Activated CD4-positive, alpha-beta T cell treated with anti-CD3 and anti-CD28 coated beads, Interleukin-2, Interleukin-4, amounts not matched to agents 100 ng/mL and 50 ng/mL, durations not matched to agents 16 hours and 8 hours (primary cell): Measurements from ENCODE around the gene EIF2S1.
"Not testable (repeated sequence)": the region's sequence is repeated elsewhere in the genome, so short reads cannot be mapped to it uniquely, and the experiment has no call there.

Experiments
- DNase-seq: peaks from one replicate; pipeline ENCODE4 v3.0.0-alpha.2; 2020; ENCODE audit warnings: low spot score

Gene EIF2S1

DNA sequence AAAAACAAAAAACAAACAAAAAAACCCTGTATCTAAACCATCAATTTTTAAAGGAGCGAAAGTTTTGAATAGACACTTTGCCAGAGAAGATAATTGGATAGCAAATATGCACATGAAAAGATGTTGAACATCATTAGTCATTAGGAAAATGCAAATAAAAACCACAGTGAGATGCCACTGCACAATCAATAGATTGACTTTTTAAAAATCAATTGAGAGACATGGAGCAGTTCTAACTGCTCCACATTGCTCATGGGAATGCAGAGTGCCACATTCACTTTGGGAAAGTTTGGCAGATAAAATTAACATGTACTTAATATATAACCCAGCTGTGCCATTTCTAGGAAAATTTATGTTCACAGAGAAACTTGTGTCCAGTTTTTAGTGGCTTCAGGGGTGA, 12.7 kb downstream of the EIF2S1 start:
- DNase-seq = no peak

DNA sequence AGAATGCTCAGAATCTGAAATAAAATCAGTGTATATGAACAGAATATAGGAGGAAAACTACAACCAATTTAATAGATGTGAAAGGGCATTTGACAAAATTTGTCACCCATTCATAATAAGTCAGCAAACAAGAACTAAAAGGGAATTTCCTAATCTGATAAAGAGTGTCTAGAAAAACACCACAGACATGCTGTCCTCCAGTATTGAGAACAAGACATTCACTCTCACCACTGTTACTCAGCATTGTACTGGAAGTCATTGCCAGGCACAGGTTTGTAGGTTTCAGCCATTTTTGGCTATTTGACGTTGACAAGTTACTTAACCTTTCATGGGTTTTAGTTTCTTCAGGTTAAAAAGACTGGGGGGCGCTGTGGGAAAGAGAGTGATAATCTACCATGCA, 13.2 kb downstream of the EIF2S1 start:
- DNase-seq = peak; percentile 61

DNA sequence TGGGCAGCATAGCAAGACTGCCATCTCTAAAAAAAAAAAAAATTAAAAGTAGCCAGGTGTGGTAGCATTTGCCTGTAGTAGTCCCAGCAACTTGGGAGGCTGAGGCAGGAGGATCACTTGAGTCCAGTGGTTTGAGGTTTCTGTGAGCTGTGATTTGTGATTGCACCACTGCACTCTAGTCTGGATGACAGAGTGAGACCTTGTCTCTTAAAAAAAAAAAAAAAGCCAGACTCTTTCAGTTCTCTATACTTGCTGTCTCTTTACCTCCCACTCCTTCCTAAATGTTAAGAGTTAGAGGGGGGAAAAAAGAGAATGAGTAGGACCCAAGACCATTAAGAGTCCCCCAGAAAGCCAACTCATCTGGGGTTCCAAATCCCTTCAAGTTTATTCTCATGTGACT, 17.8 kb downstream of the EIF2S1 start:
- no peak for DNase-seq

DNA sequence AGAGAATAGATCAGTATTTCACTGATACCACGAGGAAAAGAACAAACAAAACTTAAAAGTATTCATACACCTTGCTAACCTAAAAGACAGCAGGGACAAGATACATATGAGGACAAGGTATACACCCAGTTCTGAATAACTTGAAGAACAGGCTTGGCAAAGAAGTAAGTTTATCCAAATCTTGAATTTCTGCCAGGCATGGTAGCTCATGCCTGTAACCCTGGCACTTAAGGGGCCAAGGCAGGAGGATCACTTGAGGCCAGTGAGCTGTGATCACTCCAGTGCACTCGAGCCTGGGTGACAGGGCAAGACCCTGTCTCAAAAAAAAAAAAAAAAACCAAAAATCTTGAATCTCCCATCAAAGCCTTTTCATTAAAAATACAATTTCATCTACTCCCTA, 25.0 kb downstream of the EIF2S1 start:
- no peak for DNase-seq

DNA sequence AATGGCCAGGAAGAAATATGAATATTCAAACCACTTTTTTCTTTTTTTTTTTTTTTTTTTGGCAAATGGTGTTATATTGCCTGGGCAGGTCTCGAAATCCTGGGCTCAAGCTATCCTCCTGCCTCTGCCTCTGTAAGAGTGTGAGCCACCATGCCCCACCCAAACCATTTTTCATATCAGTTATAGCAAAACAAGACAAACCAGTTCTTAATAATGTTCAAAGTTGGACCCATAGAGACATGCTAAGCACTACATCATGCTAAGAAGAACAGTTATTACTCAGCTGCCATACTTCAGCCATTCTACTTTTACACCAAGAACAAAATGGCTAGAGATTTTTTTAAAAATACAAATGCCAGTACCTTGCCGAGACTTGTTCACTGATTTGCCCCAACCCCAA, 25.5 kb downstream of the EIF2S1 start:
- no peak for DNase-seq

DNA sequence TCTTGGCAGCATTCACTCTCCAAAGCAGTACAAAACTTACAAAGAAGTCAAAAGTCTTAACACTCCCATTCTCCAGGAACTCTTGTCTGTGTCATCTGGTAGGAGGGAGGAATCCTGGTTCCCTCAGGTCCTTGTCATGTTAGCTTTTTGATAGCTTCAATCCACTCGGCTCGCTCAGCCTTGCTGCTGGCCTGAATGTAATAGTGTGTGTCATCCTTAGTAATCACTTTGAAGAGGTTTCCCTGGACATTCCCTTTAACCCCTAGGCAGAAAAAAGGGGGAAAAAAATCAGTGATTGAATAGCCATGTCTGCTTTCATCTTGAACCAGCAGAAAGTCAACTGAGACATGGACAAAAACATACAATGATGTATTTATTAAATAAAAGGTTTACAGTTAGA, 27.1 kb downstream of the EIF2S1 start:
- DNase-seq = no peak

DNA sequence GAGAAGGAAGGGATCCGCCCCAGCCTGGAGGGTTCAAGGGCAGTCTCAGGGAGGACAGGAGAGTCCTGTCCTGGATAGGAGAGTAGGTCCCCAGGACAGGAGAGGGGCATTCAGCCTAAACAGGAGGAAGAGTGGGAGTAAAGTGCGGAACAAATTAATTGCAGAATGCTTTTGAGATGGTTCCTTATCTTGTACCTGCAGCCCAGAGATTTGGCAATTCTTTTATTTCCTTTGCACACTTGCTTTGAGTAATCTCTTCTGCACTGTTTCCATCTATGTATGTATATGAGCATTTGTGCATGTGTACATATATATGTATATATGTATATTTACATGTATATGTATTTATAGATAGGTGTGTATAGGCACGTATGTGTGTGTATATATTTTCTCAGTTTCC, 29.1 kb downstream of the EIF2S1 start:
- no peak for DNase-seq

DNA sequence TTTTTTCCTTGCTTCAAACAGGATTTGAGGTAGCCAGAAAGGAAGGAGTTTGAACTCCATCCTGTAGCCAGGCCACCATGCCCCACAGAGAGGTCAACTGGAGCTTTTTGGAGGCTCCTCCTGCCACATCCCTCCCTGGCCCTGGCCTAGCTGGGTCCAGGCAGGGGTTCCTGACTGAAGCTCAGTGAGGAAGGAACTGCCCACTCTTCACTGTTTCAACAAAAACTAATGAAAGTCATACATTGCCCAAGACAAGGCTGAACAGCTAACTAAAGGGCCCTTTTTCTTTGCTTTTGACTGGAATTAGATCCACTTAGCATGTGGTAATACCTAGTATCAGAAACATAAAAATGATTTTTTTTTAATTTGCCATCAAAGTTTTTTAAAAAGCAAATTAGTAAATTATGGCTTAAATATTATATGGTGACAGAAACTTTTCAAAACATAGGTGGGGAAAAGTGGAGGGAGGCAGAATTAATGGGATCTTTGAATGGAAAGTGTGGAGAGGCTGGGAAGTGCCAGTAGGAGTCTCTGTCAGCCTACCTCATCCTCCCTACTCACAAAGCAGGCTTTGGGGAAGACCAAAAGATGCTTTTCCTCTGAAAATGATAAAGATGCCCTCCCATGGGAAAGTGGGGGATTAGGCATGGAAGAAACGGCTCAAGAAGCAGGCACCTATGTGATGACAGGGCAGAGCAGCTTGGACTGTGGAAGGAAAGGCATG, 29.8 kb downstream of the EIF2S1 start:
- DNase-seq = no peak

DNA sequence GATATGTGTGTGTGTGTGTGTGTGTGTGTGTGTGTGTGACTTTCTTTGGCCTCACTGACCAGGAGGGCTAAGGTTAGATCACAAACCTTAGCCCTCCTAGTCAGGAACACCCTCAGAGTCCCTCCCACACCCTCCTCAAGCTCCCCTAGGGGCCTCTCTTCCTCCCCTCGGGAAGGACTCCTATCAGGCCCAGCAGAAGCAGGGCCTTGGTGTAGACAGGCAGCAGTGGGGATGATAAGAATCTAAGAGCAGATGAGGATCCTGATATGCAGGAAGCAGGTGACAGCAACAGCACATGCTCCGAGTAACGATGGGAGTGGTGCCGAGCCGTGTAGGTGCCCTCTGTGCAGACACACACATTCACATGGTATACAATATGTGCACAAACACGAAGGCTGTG, 31.1 kb downstream of the EIF2S1 start:
- no peak for DNase-seq

DNA sequence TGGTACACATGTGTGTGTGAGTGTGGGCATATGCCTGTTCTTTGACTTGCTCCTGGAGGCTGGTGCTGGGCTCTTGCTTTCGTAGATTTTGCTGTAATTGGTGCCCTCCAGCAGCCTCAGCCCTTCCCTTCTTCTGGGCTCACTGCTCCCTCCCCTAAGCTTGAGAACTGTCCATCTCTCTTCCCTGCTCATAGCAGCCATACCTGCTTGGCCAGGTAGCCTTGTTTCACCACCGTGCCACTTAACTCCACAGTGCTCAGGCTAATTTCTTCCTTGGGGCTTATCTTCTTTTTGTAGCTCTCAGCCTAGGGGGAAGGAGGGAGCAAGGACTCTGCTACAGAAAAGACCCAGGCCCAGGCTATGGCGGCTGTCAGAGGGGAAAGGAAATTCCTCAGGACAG, 32.0 kb downstream of the EIF2S1 start:
- no peak for DNase-seq

DNA sequence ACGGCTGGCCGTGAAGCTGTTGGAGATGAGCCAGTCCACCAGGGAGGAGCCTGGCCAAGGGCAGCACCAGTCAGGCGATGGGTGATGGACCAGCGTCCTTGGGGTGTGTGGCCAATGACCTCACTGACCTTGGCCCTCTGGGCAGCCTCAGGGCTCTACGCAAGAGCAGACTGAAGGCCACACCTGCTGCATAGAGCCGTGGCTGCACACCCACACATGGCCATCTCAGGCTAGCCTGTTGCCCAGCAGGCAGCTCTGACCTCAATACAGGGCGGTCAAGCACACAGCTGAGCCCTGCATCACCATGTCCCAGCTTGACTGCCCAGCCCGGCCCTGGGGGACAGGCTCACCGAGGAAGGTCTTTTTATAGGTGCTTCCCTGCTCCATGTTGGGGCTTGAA, 32.7 kb downstream of the EIF2S1 start:
- no peak for DNase-seq

DNA sequence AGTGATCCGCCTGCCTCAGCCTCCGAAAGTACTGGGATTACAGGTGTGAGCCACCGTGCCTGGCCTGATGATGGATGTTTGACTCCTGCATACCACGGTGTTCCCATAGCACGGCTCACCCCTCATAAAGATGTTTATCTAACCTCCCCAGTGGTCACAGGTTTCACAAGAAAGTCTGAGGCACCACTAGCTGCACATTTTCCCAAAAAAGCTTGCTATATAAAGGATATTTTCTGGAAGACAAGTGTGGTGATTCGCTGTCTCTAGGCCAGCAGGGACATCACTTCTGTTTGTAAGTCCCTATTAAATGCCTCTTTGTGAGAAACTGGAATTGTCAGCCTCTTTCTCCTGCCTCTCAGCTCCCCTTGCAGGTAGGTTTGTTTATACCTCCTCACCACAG, 33.6 kb downstream of the EIF2S1 start:
- no peak for DNase-seq

DNA sequence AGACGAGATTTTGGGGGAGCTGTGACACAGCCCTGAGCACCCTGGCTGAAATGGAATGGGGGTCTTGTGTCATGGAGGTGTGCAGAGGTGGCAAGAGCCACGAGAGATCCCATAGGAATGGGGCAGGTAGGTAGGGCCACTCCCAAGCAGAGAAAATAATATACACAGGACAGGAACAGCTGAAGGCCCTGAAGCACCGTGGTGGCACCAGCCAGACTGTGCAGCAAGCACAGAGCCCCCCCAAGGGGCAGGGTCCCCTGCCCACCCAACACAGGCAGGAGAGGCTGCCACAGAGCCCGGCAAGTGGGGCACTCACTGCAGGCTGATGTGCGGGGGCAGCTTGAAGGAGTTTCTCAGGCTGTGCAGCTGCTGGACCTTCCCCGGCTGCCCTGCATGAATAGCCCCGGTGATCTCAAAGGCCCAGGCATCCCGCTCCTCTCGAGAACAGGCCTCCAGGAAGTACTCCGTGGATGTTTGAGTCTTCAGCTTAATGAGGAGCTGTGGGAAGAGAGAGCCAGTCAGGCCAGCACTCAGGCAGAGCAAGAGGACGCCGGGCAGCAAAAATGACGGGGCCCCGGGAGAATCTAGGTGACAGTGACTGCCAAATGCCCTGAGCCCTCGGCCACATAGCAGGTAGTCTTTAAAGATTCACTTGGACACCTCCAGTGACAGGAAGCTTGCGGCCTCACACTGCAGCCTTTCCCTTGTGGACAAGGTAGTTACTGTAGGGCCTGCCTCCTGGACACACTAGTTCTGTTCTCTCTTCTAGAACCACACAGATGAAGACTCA, 35.2 kb downstream of the EIF2S1 start:
- DNase-seq = no peak

DNA sequence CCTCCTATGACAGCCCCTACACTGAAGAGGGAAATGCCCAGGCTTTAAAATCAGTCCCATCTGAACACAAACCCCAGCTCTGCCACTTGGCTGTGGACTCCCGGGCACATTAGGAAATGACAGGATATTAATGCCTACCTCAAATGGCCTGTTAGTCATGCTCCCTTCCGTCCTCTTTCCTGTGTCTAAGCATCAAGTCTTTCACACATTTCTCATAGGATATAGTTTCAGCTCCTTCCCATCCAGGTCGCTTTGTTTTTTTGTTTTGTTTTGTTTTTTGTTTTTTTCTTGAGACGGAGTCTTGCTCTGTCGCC, 35.7 kb downstream of the EIF2S1 start:
- DNase-seq = no peak

DNA sequence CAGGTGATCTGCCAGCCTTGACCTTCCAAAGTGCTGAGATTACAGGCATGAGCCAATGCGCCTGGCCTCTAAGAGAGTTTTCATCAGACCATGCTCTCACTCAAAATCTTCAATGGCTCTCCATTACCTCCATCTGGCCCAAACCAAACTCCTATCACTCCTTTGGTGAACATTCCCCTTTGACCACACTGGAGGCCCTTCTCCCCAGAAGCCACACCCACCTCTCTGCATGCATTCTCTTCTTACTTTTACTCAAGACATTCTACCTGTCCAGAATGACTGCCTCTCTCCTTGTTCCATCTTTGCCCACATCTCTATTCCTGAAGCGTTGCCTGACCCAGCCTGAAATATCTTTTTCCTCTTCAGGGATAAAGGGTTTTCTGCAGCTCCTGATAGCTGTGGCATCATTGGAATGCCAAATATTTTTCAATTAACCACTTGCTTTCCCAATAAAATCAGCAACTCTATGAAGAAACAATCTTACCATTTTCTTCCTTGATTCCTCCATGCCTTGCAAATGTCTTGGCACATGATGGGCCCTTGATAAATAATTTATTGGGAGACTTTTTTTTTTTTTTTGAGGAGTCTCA, 36.3 kb downstream of the EIF2S1 start:
- DNase-seq = no peak

DNA sequence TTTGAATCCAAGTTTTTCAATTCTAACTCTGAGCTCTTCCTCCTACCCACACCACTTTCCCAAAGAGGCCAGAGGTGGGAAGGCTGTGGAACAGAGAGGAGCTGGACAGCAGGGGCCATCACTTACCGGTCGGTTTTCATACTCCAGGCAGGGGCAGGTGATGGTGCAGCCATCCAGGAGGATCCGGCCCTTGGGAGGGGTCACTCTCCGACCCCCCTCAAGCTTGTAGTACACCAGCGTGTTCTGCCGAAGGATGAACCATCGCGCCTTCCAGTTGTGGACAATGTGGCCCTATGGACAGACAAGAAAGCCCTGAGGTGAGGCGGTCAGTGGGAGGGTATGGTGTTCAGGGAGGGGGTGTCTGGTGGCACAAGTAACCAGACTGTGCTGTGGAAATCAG, 37.4 kb downstream of the EIF2S1 start:
- no peak for DNase-seq

DNA sequence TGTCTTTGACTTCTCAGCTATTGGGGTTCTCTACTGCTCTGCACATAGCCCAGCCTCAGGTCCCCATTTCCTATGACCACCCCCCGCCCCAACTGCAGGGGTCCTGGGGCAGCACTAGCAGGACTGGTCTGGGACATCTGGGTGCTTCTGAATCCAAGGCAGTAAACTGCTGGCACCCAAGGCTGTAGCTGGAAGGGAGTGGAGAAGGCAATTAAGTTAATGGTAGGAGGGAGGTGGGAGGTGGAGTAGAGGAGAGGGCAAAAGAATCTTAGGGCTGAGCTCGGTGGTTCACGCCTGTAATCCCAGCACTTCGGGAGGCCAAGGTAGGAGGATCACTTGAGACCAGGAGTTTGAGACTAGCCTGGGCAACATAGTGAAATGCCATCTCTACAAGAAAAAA, 40.3 kb downstream of the EIF2S1 start:
- DNase-seq = no peak

DNA sequence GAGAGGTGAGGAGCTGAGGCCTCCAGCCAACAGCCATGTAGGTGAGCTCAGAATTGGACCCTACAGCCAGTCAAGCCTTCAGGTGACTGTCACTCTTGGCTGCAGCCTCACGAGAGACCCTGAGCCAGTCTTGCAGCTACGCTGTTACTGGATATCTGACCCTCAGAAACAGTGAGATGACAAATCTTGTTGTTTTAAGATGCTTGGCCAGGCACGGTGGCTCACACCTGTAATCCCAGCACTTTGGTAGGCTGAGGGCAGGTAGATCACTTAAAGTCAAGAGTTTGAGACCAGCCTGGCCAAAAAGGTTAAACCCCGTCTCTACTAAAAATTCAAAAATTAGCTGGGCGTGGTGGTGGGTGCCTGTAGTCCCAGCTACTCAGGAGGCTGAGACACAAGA, 45.6 kb downstream of the EIF2S1 start:
- no peak for DNase-seq

DNA sequence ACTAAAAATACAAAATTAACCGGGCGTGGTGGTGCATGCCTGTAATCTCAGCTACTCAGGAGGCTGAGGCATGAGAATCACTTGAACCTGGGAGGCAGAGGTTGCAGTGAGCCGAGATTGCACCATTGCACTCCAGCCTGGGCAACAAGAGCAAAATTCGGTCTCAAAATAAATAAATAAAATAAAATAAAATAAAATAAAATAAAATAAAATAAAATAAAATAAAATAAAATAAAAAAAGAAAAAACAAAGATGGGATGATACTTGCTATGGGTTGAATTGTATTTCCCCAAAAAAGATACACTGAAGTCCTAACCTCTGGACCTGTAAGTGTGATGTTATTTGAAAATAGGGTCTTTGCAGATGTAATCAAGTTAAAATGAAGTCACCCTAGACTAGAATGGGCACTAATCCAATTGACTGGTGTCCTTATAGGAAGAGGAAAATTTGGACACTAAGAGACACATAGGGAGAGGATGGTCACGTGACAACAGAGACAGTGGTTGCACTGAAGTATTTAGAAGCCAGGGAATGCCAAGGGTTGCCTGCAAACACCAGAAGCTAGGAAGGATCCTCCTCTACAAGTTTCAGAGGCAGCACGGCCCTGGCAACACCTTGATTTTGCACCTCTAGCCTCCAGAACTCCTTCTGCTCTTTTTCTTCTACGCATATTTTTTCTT, 48.1 kb downstream of the EIF2S1 start:
- not testable (repeated sequence) for DNase-seq

DNA sequence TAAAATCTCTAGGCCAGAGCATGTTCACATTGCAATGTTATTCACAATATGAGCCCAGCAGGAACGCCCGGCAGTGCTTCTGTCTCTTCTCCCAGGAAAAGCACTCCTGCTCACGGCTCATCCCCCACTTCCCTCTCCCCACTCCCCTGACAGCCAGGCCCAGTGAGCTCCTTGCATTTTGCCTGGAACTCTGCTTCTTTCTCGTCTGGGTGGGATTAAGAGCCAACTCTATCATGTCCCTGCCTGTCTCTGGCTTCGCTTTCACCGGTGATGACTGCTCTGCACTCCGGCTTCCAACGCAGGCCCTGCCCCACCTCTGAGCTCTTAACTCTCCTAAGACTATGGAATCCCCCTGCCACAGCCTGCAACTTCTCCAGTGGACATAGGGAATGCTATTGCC, 49.3 kb downstream of the EIF2S1 start:
- no peak for DNase-seq

DNA sequence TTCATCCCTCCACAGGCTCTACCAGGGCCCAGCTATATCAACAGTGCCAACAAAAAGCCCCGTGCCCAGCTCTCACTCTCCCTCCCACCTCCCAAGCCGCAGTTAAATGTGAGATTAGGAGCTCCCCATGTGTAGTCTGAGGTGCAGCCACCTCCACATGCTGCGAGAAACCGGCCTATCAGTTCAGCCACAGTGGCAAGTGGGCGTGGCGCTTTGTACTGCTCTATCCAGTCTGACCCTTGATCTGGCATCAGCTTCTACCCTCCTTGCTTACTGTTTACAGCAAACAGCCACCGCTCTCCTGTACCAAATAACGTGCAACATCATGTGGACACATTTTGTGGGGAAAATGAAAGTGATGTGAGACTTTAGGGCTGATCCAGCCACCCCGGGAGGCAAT, 50.2 kb downstream of the EIF2S1 start:
- DNase-seq = no peak

DNA sequence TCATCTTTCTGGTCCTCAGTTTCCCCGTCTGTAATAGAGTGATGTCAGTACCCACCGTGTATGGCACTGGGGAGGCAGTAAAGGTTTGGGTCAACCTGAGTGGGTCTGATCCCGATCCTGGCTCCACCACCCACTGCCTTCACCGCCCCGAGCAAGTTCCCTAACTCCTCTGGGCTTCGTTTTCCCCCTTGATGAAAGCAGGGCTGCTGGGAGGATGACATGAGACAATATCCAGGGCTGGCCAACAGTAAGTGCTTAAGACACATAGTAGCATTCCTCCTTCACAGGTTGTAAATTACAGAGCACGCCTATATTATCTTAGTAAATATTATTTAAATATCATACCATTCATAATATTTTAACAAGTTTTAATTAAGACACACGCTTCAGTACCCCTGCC, 51.2 kb downstream of the EIF2S1 start:
- no peak for DNase-seq

DNA sequence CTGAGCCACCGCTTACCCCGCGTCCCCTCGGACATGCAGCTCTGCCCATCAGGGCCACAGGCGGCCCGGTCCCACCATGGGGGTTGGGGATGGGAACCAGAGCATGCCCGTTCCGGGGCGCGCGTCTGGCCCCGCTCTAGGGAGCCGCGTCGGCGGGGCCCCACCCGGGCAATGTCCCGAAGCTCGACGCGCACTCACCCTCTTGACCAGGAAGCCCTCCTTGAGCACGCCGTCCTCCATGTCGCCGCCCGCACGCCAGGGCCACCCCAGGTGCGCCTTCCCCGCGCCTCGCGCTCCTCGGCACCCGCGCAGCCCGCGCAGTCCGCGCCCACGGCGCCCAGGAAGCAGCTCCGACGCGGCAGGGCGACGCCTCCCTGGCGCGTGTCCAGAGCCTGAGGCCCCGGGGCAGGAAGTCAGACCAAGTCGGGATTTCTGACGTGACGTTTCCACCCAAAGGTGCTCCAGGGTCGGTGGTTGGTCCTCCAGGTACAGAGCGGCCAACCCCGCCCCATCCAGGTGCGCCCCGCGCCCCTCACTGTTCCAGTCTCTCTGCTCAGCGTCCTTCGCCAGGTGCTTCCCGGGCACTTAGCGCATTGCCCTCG, 51.8 kb downstream of the EIF2S1 start, which contains the start of gene PLEK2:
Gene PLEK2 (minus strand): TSS at position 346 of the 602 bp plus-strand sequence. CDS start 106 bp downstream, at position 240.
- no peak for DNase-seq
